Stimulated activated CD8-positive, alpha-beta memory T cell treated with anti-CD3 and anti-CD28 coated beads, Interleukin-4, amount 100 ng/mL, for 4 hours (primary cell): ENCODE measurements around the gene SVBP.
"Not testable (repeated sequence)": the region's sequence is repeated elsewhere in the genome, so short reads cannot be mapped to it uniquely, and the experiment has no call there.

Source experiments
- DNase-seq, 2 donors: peaks; one replicate each; pipeline ENCODE4 v3.0.0-alpha.2; 2020; ENCODE audit warnings: low read depth in 2 of 2, low spot score in 1 of 2

SVBP gene

DNA sequence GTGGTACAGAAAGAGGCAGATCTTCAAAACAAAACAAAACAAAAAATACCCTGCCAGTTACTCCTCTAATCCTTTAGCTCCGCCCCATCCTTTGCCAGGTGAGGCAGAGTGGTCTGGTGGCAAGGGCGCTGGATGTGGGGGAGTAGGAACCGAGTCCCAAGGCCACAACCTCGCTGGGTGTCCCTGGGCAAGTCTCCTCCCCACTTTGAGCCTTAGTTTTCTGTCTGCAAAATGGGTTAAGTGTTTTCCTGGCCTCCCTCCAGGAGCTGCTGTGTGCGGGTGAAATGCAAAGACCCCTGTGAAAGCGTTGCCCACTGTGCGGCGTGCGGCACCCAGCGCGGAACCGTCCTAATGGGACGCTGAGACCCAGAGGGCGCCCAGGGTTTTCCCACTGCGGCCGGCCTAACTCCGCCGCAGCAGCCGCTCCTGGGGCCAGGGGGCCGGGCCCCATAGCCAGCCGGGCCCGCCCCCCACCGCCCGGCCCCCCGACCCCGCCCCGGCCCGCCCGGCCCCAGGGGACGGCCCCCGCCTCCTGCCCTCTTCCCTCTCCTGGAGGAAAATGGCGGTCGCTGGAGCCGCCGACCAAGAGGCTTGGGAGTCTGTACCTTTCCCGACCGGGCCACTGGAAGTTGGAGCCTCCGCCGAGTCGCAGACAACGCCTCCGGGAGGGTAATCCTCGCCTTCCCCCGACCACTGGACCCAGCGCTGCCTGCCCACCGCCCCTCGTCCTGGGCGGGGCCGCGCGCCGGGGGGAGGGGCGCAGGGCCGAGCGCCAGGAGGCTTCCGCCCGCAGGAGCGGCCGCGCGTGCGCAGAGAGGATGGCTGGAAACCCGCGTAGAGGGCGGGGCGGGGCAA is at the start of gene SVBP, which contains the start of gene ERMAP:
Gene SVBP, minus strand, starts transcription at position 813 of the 855 bp plus-strand sequence. CDS start 853 bp downstream, outside the sequence.
Gene ERMAP, plus strand, starts transcription at position 538 of the 855 bp plus-strand sequence. CDS start 13,327 bp downstream, outside the sequence.
- peak; percentile 87 to 90 for DNase-seq

DNA sequence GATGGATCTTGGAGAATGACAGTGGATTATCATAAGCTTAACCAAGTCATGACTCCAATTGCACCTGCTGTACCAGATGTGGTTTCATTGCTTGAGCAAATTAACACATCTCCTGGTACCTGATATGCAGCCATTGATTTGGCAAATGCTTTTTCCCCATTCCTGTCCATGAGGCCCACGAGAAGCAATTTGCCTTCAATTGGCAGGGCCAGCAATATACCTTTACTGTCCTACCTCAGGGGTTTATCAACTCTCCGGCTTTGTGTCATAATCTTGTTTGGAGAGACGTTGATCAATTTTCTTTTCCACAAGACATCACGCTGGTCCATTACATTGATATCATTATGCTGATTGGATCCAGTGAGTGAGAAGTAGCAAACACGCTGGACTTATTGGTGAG is 49.4 kb upstream of the SVBP start:
- DNase-seq = no peak

DNA sequence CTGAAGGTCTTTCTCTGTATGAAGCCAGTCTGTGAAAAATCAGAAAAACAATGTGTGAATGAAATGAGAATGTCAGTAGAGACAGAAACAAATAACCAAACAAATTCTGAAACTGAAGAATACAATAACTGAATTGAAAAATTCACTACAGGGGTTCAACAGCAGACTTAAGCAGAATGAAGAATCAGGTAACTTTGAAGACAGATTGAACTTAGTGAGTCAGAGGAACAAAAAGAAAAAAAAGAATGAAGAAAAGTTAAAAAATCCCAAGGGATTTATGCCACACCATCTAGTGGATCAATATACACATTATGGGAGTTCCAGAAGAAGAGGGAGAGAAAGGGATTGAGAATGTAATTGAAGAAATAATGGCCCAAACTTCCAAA is 43.8 kb upstream of the SVBP start:
- DNase-seq = no peak

GRCh38 chr1:42860339-42861013 is 43.3 kb upstream of the SVBP start:
- no peak for DNase-seq

DNA sequence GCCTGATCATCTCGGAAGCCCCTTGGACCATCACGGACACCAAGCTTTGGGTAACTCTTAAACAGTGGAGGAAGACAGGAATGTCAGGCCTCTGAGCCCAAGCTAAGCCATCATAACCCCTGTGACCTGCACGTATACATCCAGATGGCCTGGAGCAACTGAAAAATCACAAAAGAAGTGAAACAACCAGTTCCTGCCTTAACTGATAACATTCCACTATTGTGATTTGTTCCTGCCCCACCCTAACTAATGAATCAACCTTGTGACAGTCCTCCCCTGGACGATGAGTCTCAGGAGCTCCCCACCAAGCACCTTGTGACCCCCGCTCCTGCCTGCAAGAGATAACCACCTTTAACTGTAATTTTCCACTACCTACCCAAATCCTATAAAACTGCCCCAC is 42.2 kb upstream of the SVBP start:
- not testable (repeated sequence) for DNase-seq

GRCh38 chr1:42856554-42856953 is 39.4 kb upstream of the SVBP start:
- not testable (repeated sequence) for DNase-seq

GRCh38 chr1:42853116-42853884 is 36.1 kb upstream of the SVBP start:
- DNase-seq = no peak

GRCh38 chr1:42852608-42852980 is 35.4 kb upstream of the SVBP start:
- DNase-seq = no peak

- DNase-seq = no peak
Measured at GRCh38 chr1:42851960-42852607, 34.9 kb upstream of the SVBP start.

GRCh38 chr1:42851420-42851819 is 34.2 kb upstream of the SVBP start:
- DNase-seq = no peak

DNA sequence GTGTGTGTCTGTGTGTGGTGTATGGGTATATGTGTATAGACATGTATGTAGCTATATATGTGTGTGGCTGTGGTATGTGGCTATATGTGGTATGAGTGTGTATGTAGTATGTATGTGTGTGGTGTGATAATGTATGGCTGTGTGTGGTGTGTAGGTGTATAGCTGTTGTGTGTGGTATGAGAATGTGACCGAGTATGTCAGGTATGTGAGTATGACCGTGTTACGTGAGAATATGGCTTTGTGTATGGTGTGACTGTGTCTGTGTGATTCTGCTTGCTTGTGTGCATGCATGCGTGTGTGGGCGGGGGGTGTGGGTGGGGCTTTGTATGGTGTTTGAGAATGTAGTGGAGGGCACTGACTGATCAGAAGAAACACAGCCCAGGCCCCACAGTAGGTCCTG is 32.7 kb upstream of the SVBP start:
- no peak for DNase-seq

DNA sequence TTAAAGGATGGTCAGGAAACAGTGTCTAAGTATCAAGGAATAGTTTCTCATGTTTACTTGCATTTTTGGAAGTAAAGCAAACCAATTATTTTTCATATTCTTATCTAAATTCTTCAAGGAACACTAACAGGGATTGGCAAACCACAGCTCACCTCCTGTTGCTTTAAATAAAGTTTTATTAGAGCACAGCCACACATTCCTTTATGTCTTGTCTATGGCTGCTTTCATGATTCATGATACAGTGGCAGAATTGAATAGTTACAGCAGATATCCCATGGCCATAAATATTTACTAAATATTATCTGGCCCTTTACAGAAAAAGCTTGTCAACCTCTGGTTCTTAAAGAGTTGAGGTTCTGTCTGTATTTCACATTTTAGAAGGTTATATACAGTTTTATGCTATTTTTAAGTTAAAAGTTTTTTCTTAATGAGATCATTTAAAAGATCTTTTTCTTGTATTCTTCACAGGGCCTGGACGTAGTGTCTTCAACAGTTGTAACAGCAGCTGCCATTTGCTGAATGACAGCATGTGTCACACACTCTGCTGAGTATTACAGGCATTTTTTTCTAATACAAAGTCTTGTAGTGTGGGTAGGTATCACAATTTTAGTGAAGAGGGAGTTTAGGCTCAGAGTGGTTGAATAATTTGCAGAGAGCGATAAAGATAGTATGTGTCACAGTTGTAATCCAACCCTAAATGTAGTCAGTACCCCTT is 31.8 kb upstream of the SVBP start:
- no peak for DNase-seq

DNA sequence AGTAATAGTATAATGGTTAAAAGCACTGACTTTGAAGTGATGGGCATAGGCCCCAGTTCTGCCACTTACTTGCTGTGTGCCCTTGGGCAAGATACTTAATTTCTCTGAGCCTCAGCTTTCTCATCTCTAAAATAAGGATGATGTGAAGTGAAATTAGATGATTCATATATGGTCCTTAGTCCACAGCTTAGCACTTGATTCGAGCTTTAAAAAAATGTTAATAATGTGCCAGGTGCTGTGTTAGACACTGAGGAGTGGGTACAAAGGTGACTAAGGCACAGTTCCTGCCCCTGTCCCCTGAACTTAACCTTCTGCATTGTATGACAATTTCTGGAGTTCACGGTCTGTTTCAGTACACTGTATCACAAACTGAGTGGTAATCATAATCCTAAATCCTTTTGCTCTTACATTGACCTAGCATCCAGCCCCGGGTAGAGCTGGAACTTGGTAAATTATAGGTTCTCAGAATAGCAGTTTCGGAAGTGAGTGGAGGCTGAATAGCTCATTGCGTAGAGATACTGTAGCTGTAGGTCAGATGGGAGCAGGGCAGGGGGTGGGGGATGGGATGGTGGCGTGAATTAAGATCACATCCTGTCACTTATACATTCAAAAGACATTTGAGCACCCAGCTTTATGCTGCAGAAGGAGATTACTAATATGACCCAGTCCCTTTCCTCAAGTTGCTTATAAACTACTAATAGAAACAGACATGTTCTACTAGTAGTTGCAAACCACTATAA is 30.7 kb upstream of the SVBP start:
- no peak for DNase-seq

GRCh38 chr1:42847111-42847595 is 30.0 kb upstream of the SVBP start:
- DNase-seq = no peak

DNA sequence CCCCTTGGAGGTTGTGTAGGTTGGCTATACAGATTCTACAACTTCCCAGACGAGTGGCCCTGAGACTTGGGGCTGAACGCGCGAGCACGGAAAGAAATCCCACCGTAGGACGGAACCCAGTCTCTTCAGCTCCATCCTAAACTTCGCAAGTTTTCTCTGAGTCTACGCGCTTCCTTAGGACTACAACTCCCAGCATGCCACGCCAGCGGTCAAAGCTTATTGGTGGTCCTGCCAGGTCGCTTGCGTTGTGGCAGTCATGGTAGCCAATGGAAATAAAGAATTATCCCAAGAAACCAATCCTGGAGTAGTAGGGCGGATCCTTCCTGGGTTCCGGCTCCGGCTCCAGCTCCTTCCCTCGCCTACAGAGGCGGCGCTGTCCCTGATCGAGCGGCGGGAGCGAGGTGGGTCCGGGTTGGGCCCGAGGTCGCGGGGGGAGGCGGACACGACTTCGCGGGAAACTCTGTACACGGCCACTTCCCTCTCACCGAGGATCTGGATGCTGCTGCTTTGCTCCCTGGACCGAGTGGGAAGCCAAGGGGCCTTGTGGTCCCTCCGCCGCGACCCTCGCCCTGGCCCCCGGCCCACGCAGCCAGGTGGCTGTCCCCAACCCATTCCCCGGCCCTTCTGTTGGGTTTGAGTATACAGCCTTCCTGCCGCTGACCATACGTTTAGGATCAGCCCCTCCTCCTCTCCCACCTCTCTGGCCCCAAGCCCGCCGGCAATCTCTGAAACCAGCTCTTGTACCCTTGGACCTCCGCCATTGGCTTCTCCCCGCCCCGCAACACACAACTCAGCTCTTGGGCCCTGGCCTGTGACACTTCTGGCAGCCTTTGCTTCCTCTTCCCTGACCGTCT is 29.3 kb upstream of the SVBP start, which contains the start of gene ZNF691:
Gene ZNF691, plus strand, starts transcription at position 357 of the 854 bp plus-strand sequence. CDS start 3,046 bp downstream, outside the sequence.
- peak; percentile 74 to 76 for DNase-seq

DNA sequence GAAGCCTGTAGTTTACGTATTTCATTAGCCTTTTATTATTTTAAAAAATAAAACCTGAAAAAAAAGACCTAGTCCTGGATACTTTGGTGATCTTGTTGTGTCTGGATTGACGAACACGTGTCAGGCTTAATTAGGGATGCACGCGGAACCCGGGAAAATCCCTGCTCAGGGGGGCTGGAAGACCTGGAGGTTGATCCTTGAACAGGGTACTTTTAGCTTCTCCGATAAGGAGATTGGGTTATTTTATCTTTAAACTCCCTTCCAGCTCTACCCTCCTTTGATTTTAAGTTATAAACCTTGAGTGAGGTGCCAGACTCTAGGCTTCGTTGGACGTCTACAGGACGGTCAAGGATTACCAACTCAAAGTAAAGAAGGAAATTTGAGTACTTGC is 28.7 kb upstream of the SVBP start:
- DNase-seq = no peak

GRCh38 chr1:42845193-42845592 is 28.0 kb upstream of the SVBP start:
- no peak for DNase-seq

DNA sequence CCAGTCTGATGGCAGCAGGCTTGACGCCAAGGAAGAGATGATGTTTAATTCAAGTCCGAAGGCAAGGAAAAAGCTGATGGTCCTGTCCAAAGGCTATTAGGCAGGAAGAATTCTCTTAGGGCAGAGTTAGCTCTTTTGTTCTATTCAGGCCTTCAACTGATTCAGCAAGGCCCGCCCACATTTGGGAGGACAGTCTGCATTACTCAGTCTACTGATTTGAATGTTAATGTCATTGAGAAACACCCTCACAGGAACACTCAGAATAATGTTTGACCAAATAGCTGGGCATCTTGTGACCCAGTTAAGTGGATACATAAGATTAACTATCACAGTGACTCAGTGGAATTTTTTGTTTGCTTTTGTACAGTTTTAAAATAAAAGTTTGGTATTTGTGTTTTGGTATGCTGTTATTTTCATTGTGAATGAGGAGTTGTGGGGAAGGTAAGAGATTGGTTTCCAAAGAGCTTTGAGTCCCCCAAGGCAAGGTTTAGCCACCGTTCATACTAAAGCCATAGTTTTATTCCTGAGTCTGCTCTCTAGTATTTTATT is 27.5 kb upstream of the SVBP start:
- DNase-seq = no peak
